Stimulated activated CD4-positive, alpha-beta T cell treated with anti-CD3 and anti-CD28 coated beads, Interleukin-1b, Interleukin-23, amount 100 ng/mL, for 1 hour (primary cell): Measurements from ENCODE around the gene YES1.
"Not testable (repeated sequence)": the region's sequence is repeated elsewhere in the genome, so short reads cannot be mapped to it uniquely, and the experiment has no call there.

ENCODE experiments used
- DNase-seq, 2 donors: peaks; one replicate each; pipeline ENCODE4 v3.0.0-alpha.2; 2020; ENCODE audit warnings: low read depth in 2 of 2

The YES1 gene

GRCh38 chr18:784470-785172 lies 27.4 kb downstream of the YES1 start:
- DNase-seq, result no peak

DNA sequence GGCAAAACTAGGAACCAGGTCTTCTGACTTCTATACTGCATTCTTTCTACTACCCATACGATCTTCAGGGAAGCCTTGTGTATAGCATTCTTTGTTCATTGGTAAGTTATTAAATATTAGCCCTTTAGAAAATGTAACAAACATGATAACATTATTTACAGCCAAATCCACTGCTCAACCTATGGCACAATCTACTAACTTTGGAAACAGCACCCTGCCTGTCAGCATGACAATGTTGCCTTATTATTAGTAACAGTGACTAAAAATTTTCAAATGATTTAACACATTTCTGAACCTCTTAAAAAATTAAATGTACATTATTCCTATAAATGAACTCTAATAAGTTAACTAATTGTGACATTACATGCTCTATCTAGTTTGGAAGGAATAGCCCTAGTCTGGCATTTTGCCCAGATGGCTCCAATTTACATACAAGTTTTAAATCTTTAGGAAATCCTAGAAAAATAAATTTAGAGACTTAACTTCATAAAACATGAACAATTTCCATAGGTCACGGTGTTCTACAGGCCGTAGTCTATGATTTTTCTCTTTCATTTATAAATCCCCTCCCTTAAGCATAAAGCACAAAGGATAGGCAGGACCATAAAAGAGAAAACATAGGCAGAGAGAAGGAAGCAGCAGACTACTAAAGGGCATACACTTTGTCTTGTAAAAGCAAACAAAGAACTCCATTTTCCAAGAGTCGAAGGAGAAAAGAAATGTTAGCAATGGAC lies 33.7 kb downstream of the YES1 start:
- no peak for DNase-seq

- DNase-seq, result no peak
Measured at GRCh38 chr18:777021-777420, 35.0 kb downstream of the YES1 start.

DNA sequence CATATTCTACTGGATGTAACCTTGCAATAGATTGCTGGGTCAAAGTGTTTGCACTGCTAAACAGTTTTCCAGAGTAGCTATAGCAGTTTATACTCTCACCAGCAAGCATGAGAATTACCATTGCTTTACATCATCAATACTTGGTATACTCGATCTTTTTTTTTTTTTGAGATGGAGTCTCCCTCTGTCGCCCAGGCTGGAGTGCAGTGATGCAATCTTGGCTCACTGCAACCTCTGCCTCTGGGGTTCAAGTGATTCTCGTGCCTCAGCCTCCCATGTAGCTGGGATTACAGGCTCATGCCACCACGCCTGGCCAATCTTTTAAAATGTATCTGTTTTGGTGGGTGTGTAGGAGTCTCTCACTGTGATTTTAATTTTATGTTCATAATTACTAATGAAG lies 36.0 kb downstream of the YES1 start:
- DNase-seq, result not testable (repeated sequence)

DNA sequence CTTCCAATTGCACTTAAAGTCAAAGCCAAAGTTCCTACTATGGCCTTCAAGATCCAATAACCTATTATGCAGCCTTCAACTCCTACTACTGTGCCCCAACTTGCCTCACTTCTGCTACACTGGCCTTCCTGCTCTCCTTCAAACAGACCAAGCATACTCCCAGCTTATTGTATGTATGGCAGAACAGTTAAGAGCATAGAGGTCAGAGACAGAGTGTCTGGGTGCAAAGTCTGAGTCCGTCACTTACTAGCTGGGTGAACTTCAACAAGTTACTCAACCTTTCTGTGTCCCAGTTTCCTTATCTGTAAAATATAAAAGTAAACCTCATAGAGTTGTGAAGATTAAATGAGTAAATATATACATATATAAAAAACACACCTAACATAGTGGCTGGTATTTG lies 37.2 kb downstream of the YES1 start:
- no peak for DNase-seq

DNA sequence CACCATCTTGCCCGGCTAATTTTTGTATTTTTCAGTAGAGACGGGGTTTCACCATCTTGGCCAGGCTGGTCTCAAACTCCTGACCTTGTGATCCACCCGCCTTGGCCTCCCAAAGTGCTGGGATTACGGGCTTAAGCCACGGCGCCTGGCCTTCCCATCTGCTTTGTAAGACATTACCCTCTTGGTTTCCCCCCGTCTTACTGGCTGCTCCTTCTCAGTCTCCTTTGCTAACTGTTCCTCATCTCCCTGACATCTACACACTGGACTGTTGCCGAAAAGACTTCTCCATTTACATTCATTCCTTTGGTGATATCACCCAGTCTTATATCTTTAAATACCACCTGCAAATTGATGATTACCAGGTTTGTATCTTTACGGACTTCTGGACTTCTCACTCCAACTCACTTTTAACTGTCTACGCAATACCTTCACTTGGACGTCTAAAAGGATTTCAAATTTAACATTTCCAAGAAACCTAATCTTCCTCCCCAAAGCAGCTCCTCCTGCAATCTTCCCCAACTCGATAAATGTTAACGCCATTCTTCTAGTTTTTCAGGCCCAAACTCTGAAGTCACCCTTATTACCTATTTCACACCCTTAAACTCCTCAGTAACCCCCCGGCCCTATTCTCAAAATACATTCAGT lies 37.9 kb downstream of the YES1 start:
- no peak for DNase-seq

DNA sequence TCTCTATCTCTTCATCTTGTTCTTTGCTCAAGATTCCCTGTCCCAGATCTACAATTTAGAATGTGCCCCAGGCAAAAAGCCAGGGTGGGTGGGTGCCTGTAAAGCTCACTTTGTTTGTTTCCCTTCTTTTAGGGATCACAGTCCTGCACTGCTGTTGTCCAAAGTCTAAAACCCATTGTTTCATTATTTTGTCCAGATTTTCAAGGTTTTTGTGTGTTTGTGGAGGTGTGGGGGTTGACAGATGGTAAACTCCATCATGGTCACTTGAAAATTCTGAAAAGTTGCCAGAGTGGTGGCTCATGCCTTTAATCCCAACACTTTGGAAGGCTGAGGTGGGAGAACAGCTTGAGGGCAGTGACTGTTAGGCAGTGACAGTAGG lies 41.5 kb downstream of the YES1 start:
- DNase-seq, result no peak

DNA sequence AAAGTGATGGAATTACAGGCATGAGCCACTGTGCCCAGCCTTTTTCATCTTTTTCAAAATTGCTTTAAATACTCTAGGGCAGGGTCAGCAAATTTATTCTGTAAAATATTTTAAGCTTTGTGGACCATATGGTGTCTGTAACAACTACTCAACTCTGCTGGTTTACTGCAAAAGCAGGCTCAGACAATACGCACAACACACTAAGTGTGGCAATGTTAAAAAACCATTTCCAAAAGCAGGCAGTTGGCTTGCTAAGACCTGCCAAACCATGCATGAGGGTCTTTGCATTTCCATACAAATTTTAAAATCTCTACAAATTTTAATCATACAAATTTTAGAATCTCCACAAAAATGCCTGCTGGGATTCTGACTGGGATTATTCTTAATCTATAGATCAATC lies 44.1 kb downstream of the YES1 start:
- no peak for DNase-seq

- no peak for DNase-seq
Measured at GRCh38 chr18:767084-767882, 44.8 kb downstream of the YES1 start.

DNA sequence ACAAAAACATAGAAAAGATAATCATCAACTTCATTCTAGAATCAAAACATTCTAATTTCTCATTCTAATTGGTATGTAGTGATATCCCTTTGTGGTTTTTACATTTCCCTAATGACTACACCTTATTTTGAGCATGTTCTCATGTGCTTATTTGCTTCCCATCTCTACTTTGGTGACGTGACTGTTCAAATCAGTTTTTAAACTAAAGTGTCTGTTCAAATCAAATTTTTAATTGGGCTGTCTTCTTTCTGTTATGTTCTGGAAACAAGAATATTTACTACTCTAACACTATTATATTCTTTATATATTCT lies 45.5 kb downstream of the YES1 start:
- no peak for DNase-seq

DNA sequence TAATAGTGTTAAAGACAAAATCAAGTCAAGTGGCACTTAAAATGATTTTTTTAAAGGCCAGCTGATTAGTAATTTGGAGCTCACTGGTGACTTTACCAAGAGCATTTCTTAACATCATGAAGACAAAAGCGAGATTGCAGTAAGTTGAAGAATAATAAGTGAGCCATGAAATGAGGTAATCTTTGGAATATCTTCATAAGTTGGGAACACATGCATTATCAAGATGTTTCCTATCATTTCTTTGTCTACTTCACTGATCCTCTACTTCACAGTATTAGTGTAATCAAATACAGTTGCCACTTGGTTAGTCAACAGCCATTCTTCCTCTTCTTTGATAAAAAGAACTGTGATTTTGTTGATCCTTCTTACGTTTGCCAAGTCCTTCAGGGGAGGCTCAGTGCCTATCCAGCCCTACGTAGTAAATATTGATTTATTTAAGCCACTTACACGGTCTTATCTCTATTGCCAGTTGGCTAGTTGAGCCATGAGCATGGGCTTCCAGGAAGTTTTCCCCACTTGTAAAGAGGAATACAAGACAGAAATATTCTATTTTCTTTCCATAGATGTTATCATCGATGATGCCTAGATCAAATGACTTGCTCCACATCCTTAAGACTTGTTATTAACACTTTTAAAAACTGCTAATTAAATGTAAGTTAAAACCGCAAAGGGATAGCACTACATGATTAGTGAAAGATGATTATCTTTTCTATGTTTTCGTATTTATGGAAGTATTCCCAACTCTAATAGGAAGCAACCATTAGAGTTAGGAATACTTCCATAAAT lies 46.1 kb downstream of the YES1 start:
- DNase-seq, result no peak

- not testable (repeated sequence) for DNase-seq
Measured at GRCh38 chr18:759864-760263, 52.2 kb downstream of the YES1 start.

DNA sequence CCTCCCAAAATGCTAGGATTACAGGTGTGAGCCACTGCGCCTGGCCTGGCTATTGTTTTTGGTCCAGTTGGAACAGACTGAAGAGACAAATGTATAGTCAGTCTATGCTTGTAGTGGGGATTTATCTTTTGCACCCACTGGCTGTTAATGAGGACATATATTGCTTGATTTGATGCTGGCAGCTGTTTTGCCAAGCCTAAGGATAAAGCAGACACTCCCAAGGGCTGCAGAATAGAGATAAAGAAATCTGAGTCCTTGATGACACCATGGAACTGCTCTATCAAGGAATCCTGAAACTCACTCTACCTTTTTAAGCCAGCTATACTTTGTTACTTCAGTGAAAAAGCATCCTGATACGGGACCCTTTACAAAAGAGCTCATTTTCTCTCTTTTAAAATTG lies 56.5 kb downstream of the YES1 start:
- no peak for DNase-seq

DNA sequence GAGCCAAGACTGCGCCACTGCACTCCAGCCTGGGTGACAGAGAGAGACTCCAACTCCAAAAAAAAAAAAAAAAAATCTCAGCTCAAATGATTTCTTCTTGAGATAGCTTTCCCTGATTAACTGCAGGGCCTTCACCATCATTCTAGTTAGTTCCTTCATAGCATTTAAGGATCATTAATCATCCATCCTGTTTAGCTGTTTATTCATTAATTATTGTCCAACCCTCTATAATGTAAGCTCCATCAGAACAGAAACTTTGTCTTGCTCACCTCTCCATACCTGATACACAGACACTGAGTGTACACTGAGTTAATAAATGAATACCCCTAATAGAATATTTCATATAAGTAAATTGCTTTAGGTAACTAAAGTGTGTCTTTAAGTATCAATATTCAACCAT lies 57.4 kb downstream of the YES1 start:
- no peak for DNase-seq

DNA sequence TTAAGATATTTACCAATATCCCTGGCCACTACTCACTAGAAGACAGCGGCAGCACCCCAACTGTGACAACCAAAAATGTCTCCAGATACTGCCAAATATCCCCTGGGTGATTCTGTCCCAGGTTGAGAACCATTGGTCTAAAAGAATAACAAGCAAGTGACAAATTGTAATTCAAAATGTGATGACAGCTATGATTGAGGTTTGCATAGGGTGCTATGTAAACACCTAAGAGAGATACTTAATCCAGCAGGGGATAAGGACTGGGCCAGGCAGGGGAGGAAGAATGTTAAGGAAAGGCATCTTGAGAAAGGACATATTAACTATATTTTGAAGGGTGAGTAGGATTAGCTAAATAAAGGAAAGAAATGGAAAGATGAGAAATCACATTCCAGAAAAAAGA lies 61.6 kb downstream of the YES1 start:
- DNase-seq, result no peak

DNA sequence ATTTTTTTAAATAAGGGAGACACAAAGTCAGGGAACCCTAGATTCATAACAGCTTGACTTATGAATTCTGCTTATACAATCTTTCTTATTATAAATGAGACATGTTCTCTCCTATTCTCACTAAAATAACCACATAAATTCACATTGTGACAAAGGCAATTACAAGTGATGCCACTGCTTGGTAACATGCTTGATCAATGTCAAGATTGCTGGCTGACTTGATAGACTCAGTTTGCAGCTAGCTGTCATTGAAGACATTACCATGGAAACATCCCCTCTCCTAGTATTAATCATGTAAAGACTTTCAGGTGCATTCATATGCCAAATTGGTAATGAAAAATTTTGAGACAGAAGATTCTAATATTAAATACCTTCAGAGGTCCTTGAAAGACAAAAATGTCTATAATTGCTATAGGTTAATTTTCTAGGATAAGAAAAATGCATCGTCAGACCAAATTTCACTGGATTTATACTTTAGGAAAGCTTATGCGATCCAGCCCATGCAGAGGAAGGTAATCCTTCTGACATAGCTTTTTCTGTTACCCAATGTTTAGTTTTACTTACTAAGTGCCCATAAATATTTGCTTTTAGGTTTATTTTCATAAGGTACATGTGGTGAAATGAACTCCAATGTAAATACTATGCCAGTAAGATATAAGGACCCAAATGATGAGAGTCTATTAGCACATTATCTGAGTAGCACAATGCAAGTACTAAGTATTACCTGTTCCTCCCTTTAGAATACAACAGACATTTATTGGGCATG lies 67.0 kb downstream of the YES1 start:
- no peak for DNase-seq

DNA sequence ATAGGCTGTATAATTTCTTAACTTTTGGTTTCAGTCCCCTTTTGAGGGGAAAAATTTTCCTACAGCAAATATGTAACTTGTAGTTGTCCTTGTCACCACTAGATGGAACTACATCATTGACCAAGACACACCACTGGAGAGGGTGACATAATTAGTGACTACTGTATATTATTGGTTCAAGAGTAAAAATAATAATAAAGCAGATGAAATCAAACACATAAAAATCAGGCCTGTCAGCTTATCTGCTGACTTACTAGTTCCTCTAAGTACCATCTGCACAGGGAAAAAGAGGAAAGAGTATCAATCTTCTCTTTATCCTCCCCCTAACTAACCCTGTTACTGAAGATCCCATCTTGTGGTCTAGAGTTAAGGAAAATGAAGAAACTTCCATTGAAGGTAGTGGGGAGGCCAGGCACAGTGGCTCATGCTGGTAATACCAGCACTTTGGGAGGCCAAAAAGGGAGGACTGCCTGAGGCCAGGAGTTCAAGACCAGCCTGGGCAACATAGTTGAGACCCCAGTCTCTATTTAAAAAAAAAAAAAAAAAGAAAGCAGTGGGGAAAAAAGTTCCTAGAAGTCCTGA lies 70.0 kb downstream of the YES1 start:
- DNase-seq, result no peak

DNA sequence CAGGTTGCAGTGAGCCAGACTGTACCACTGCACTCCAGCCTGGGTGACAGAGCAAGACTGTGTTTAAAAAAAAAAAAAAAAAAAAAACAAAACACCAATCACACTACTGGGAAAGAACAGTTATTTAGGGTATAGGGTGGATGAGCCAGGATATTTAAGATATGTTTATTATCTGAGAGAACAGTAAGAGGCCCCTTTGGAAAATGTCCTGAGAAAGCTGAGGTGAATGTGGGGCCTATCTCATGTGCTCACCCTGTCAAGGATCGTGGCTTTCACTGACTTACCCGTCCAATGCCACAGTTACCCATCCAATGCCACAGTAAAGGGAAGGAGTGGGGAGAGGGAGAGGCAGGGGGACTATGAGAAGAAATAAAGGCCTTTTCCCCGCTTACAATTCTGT lies 79.7 kb downstream of the YES1 start:
- no peak for DNase-seq

GRCh38 chr18:731185-731584 lies 80.9 kb downstream of the YES1 start:
- DNase-seq, result no peak

GRCh38 chr18:730692-731091 lies 81.3 kb downstream of the YES1 start:
- no peak for DNase-seq

DNA sequence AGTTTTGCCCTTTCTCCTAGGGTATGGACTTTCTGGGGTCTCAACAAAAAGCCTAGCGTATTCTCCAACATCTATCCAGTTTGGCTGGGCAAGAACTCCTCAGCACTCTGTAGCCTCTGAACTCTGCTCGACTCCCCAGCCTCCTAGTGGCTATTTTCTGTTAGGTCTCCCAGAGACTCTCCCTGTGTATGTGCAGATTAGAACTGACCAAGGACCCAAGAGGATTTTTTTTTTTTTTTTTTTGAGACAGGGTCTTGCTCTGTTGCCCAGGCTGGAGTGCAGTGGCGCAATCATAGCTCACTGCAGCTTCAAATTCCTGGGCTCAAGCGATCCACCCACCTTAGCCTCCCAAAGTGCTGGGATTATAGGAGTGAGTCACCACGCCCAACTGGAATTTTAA lies 81.9 kb downstream of the YES1 start:
- DNase-seq, result not testable (repeated sequence)
